BE2C (cell line): ENCODE results near the gene TC2N.

Experiments
- DNase-seq: peaks from one replicate; pipeline ENCODE4 v3.0.0-alpha.2; 2020
- H3K27me3 ChIP-seq: fragments of 250-450 bp; sonication (Bioruptor Pico); 2 replicates; pipeline ENCODE4 v1.5.1; 2020; ENCODE audit warnings: mild to moderate bottlenecking
- H3K36me3 ChIP-seq: fragments of 250-450 bp; sonication (Bioruptor Pico); 2 replicates; pipeline ENCODE4 v1.5.1; 2020; ENCODE audit warnings: mild to moderate bottlenecking
- H3K4me1 ChIP-seq: fragments of 250-450 bp; sonication (Bioruptor Pico); 2 replicates; pipeline ENCODE4 v1.5.1; 2020
- H3K4me3 ChIP-seq: 2 replicates; pipeline ENCODE4 v1.5.1; 2011; ENCODE audit warnings: low read depth, low read length
- H3K9me3 ChIP-seq: fragments of 250-450 bp; sonication (Bioruptor Pico); 2 replicates; pipeline ENCODE4 v1.5.1; 2020
- CTCF ChIP-seq: IDR thresholded peaks from 2 replicates; pipeline ENCODE4 v1.5.1; 2012; ENCODE audit warnings: mild to moderate bottlenecking, low read depth, low read length

Gene TC2N

GRCh38 chr14:91885839-91886238 lies 18.5 kb upstream of the TC2N start:
- no peak overlapping the region for H3K4me3 ChIP-seq
- no peaks in the 10 kb centered on the region for H3K36me3 ChIP-seq

GRCh38 chr14:91885113-91885712 lies 17.9 kb upstream of the TC2N start:
- Histone ChIP-seq H3K36me3 (no peaks in the 10 kb centered on the region), H3K4me3 (no peak overlapping the region), H3K27me3 (0 out of 2 replicates have a peak, but pooled peaks cover 3% of the 10 kb centered on the region), H3K4me1 (no peaks in the 10 kb centered on the region), H3K9me3 (no peaks in the 10 kb centered on the region)
- TF ChIP-seq CTCF, result no peak
- DNase-seq, result no peak

More at GRCh38 chr14:91885839-91886238, 18.5 kb upstream of the TC2N start:
- Histone ChIP-seq H3K9me3 (no peaks in the 10 kb centered on the region), H3K27me3 (0 out of 2 replicates have a peak, but pooled peaks cover 3% of the 10 kb centered on the region), H3K4me1 (no peaks in the 10 kb centered on the region)
- no peak for TF ChIP-seq CTCF
- DNase-seq, result no peak

- H3K4me3 ChIP-seq, result no peak overlapping the region
- TF ChIP-seq CTCF, result no peak
- H3K4me1 ChIP-seq, result no peaks in the 10 kb centered on the region
- no peaks in the 10 kb centered on the region for H3K36me3 ChIP-seq
- H3K27me3 ChIP-seq, result 0 out of 2 replicates have a peak, but pooled peaks cover 3% of the 10 kb centered on the region
- DNase-seq, result no peak
- no peaks in the 10 kb centered on the region for H3K9me3 ChIP-seq
Measured at GRCh38 chr14:91884664-91885063, 17.3 kb upstream of the TC2N start.

DNA sequence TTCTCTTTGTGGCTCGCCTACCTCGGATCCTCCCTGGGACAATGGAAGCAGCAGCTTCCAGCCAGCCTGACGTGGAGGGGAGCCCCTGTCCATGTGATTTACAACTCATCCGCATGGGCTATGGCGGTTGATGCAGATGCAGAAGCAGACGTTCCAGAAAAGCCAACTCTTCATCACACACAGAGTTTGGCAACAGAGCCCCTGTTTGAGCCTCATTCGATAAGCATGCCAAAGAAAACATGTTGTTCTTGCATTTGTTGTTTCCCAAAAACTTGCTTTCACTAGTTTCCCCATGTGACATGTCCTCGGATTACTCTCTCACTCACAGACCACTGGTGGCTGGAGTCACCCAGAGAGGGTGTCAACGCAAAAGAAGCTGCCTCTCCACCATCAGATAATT lies 16.4 kb upstream of the TC2N start:
- H3K4me1 ChIP-seq, result no peaks in the 10 kb centered on the region
- no peaks in the 10 kb centered on the region for H3K9me3 ChIP-seq
- H3K4me3 ChIP-seq, result no peak overlapping the region
- no peak for TF ChIP-seq CTCF
- 0 out of 2 replicates have a peak, but pooled peaks cover 3% of the 10 kb centered on the region for H3K27me3 ChIP-seq
- no peak for DNase-seq
- H3K36me3 ChIP-seq, result no peaks in the 10 kb centered on the region

DNA sequence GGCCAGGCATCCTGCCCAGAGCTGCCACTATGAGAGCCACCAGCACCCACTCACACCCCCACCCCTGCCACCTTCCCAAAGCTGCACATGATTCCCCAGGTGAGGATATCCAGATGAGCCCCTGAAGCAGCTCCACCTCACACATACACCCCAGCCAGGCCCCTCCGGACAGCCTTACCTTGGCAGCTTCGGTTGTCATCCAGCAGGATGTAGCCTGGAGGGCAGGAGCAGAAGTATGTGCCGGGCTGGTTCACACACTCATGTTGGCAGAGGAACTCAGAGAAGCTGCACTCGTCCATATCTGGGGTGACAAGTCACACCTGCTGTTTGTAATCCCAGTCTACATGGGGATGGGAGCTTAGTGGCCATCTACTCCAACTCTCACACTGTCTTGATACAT lies 15.4 kb upstream of the TC2N start:
- Histone ChIP-seq H3K27me3 (0 out of 2 replicates have a peak, but pooled peaks cover 3% of the 10 kb centered on the region), H3K9me3 (no peaks in the 10 kb centered on the region), H3K4me1 (no peaks in the 10 kb centered on the region), H3K36me3 (no peaks in the 10 kb centered on the region), H3K4me3 (no peak overlapping the region)
- DNase-seq, result no peak
- TF ChIP-seq CTCF, result no peak

- Histone ChIP-seq H3K9me3 (no peaks in the 10 kb centered on the region), H3K27me3 (peaks cover 3% of the 10 kb centered on the region; the same call in 1 of the 2 replicates), H3K4me1 (no peaks in the 10 kb centered on the region), H3K4me3 (no peak overlapping the region), H3K36me3 (no peaks in the 10 kb centered on the region)
- no peak for TF ChIP-seq CTCF
- DNase-seq, result no peak
Measured at GRCh38 chr14:91882369-91882768, 15.0 kb upstream of the TC2N start.
